Mononuclear cell (primary cell): Measurements from ENCODE around the gene NOP53. TPM values are rescaled to one million over a fixed set of nuclear protein-coding genes. Genes with fewer than 3 reads are reported as not detected.

ENCODE experiments used
- H3K27me3 ChIP-seq: 2 replicates; pipeline ENCODE4 v1.6.0; 2011; ENCODE audit warnings: low read length, control low read depth; ENCODE audit not compliant: insufficient read depth
- H3K4me1 ChIP-seq: 2 replicates; pipeline ENCODE4 v1.5.1; 2011; ENCODE audit warnings: mild to moderate bottlenecking, low read length, control low read depth; ENCODE audit not compliant: insufficient read depth
- H3K4me3 ChIP-seq: 2 replicates; pipeline ENCODE4 v1.5.1; 2011; ENCODE audit warnings: mild to moderate bottlenecking, low read length, moderate library complexity
- H3K9me3 ChIP-seq: 2 replicates; pipeline ENCODE4 v1.5.1; 2011; ENCODE audit warnings: low read depth, mild to moderate bottlenecking, control low read depth, low read length
- total RNA-seq: library from RNA; depleted of rRNA; stranded (reverse); fragments of >200 nt; gene quantifications from one replicate; pipeline ENCODE4 v1.2.3, GENCODE V29; 2012

NOP53 gene
- 253 TPM for total RNA-seq

- Histone ChIP-seq H3K27me3 (no peaks in the 10 kb centered on the region), H3K4me1 (peaks cover 60% of the 10 kb centered on the region), H3K9me3 (no peaks in the 10 kb centered on the region), H3K4me3 (peak within 1 kb of the TSS; percentile 80)
These were observed at the start of gene NOP53 for GRCh38 chr19:47745010-47745901. Gene NOP53 (plus strand): TSS chr19:47745546. CDS start chr19:47745560, 14 bp downstream.

GRCh38 chr19:47696635-47697034 is 48.7 kb upstream of the NOP53 start:
- no peak overlapping the region for H3K4me3 ChIP-seq
- no peaks in the 10 kb centered on the region for H3K9me3 ChIP-seq
- H3K4me1 ChIP-seq = no peaks in the 10 kb centered on the region

GRCh38 chr19:47697863-47698609 is 47.3 kb upstream of the NOP53 start:
- H3K4me1 ChIP-seq = no peaks in the 10 kb centered on the region

More at GRCh38 chr19:47696635-47697034, 48.7 kb upstream of the NOP53 start:
- H3K27me3 ChIP-seq = no peaks in the 10 kb centered on the region

GRCh38 chr19:47698631-47699359 is 46.6 kb upstream of the NOP53 start:
- Histone ChIP-seq H3K4me3 (no peak overlapping the region), H3K9me3 (no peaks in the 10 kb centered on the region), H3K4me1 (no peaks in the 10 kb centered on the region), H3K27me3 (no peaks in the 10 kb centered on the region)

More at GRCh38 chr19:47697863-47698609, 47.3 kb upstream of the NOP53 start:
- H3K27me3 ChIP-seq = no peaks in the 10 kb centered on the region
- no peaks in the 10 kb centered on the region for H3K9me3 ChIP-seq
- no peak overlapping the region for H3K4me3 ChIP-seq

- H3K4me3 ChIP-seq = no peak overlapping the region
- no peaks in the 10 kb centered on the region for H3K4me1 ChIP-seq
- no peaks in the 10 kb centered on the region for H3K27me3 ChIP-seq
- no peaks in the 10 kb centered on the region for H3K9me3 ChIP-seq
These were observed 45.9 kb upstream of the NOP53 start for GRCh38 chr19:47699360-47699917.

- Histone ChIP-seq H3K4me3 (no peak overlapping the region), H3K27me3 (no peaks in the 10 kb centered on the region), H3K4me1 (no peaks in the 10 kb centered on the region), H3K9me3 (no peaks in the 10 kb centered on the region)
These were observed 44.2 kb upstream of the NOP53 start for GRCh38 chr19:47700934-47701716.

- Histone ChIP-seq H3K4me1 (no peaks in the 10 kb centered on the region), H3K4me3 (no peak overlapping the region), H3K27me3 (no peaks in the 10 kb centered on the region), H3K9me3 (no peaks in the 10 kb centered on the region)
These were observed 43.4 kb upstream of the NOP53 start for GRCh38 chr19:47701717-47702552.

GRCh38 chr19:47702671-47703070 is 42.7 kb upstream of the NOP53 start:
- no peaks in the 10 kb centered on the region for H3K27me3 ChIP-seq
- no peaks in the 10 kb centered on the region for H3K4me1 ChIP-seq
- H3K9me3 ChIP-seq = no peaks in the 10 kb centered on the region
- H3K4me3 ChIP-seq = no peak overlapping the region

GRCh38 chr19:47703301-47703700 is 42.0 kb upstream of the NOP53 start:
- Histone ChIP-seq H3K4me1 (no peaks in the 10 kb centered on the region), H3K9me3 (no peaks in the 10 kb centered on the region), H3K4me3 (no peak overlapping the region), H3K27me3 (no peaks in the 10 kb centered on the region)

GRCh38 chr19:47704024-47704423 is 41.3 kb upstream of the NOP53 start:
- Histone ChIP-seq H3K4me1 (no peaks in the 10 kb centered on the region), H3K4me3 (no peak overlapping the region), H3K27me3 (no peaks in the 10 kb centered on the region), H3K9me3 (no peaks in the 10 kb centered on the region)

- no peaks in the 10 kb centered on the region for H3K27me3 ChIP-seq
- H3K4me1 ChIP-seq = no peaks in the 10 kb centered on the region
- no peak overlapping the region for H3K4me3 ChIP-seq
- H3K9me3 ChIP-seq = no peaks in the 10 kb centered on the region
These were observed 40.7 kb upstream of the NOP53 start for GRCh38 chr19:47704656-47705055.

GRCh38 chr19:47707135-47707925 is 38.0 kb upstream of the NOP53 start:
- Histone ChIP-seq H3K27me3 (no peaks in the 10 kb centered on the region), H3K4me3 (no peak overlapping the region), H3K4me1 (no peaks in the 10 kb centered on the region), H3K9me3 (no peaks in the 10 kb centered on the region)
